HPDE6-E6E7 (cell line): Measurements from ENCODE around the gene ZFYVE9.
"Not testable (repeated sequence)": the region's sequence is repeated elsewhere in the genome, so short reads cannot be mapped to it uniquely, and the experiment has no call there.

ENCODE experiments used
- DNase-seq: peaks from one replicate; pipeline ENCODE4 v3.0.0; 2011; ENCODE audit warnings: missing footprints; ENCODE audit errors: extremely low spot score

Gene ZFYVE9

DNA sequence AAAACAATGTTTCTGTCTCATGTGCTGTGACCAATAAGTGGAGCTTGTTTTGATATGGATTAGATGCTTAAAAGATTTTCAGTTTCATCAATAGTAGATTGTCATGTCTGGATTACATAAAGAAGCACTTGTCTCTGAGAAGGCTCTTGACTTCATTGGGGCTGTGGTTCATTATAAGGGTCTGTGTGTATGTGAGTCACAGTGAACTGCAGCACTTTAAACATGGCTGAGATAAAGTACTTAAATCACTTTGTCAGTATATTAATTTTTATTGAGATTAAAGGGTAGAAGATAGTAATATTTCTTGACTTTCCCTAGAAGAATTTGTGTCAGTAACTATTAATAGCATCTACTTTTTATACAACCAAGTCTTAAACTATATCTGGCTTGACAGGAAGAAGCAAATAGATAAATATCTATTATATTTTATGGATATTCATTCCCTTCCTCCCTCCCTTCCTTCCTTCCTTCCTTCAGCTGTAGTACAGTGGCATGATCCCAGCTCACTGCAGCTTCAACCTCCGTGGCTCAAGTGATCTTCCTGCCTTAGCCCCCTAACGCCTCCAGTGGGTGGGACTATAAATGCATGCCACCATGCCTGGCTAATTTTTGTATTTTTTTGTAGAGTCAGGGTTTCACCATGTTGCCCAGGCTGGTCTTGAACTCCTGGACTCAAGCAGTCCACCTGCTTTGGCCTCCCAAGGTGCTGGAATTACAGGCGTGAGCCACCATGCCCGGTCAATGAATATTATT is 48.8 kb downstream of the ZFYVE9 start:
- no peak for DNase-seq

DNA sequence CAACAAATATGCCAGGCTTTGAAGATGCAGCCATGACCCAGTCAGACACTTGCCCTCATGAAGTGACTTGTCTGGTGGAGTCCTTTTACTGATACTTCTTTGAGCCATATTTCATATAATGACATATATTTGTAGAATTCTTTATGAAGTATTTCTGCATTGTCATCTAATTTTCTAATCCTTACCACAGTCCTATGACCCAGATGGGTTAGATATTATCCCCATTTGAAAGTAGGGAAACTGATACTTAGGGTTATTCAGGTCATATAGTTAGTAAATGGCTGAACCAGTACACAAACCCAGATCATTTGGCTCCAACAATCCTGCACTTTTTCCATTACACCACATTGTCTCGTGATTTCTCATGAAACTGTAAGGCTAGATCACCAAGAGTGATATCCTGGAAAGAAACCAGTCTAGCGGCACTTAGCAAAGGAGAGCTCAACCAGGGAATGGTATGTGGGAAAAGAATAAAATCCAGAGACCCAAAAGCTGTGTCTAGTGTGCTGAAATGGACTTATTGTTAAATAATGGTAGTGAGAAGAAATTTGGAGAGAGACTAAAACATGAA is 49.6 kb downstream of the ZFYVE9 start:
- no peak for DNase-seq

GRCh38 chr1:52192024-52192423 is 50.1 kb downstream of the ZFYVE9 start:
- no peak for DNase-seq

DNA sequence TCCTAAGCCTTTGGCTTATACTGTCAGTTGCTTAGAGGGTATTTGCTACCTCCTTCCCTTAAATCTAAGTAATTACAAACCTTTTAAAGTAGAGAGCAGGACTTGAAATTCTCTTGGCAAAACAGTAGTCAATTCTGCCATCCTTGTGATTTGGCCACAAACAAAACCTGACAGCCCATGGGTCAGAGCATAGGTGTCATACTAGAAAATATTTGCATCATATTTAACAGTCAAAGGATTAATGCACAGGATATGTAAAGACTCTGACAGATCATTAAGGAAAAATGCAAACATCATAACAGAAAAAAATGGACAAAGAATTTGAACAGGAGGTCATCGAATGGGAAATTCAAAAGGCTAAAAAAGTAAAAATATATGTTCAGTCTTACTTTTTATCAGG is 50.5 kb downstream of the ZFYVE9 start:
- no peak for DNase-seq

DNA sequence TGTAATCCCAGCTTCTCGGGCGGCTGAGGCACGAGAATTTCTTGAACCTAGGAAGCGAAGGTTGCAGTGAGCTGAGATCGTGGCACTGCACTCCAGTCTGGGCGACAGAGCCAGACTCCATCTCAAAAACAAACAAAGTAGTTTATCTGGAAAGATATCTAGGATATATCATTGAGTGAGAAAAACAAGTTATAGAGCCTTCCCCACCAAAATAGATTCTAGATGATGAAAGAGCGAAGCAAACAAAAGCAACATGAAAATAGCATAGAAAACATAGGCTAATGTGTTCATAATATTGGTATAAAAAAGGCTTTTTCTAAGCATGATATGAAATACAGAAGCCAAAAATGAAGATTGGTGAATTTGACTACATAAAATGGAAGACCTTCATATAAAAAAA is 52.1 kb downstream of the ZFYVE9 start:
- no peak for DNase-seq

DNA sequence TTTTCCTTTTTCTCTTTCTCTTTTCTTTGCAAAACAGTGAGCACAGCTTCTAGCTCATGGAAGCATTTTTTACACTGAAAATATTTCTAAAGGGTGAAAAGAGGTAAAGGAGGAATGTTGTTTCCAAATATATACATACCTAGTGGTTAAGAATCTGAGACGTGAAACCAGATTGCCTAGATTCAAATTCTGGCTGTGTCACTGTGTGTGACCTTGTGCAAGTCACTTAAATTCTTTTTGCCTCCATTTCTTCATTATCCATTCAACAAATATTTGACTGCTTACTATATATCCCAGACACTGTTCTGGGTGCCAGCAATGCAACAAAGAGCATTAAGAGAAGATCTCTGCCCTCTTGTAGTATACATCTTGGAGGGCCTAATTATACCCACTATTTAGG is 53.3 kb downstream of the ZFYVE9 start:
- DNase-seq = no peak

DNA sequence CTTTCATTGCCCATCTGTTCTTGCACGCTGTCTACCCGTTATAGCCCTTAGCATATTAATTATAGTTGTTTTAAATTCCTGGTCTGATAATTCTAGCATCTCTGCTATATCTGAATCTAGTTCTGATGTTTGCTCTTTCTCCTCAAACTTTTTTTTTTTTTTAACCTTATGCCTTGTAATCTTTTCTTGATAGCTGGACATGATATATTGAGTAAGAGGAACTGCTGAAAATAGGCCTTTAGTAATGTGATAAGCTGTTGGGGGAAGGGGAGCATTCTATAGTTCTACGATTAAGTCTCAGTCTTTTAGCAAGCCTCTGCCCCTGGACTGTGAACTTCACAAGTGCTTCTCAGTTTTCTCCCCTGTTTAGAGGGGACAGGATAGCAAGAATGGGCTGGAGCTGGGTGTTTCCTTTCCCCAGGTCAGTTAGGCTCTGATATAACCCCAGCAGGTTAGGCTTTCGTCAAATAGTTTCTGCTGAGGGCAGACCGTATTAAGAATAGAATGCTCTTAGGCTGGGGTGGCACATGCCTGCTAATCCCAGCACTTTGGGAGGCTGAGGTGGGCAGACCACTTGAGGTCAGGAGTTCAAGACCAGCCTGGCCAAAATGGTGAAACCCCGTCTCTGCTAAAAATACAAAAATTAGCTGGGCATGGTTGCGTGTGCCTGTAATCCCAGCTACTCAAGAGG is 62.2 kb downstream of the ZFYVE9 start:
- DNase-seq = no peak

DNA sequence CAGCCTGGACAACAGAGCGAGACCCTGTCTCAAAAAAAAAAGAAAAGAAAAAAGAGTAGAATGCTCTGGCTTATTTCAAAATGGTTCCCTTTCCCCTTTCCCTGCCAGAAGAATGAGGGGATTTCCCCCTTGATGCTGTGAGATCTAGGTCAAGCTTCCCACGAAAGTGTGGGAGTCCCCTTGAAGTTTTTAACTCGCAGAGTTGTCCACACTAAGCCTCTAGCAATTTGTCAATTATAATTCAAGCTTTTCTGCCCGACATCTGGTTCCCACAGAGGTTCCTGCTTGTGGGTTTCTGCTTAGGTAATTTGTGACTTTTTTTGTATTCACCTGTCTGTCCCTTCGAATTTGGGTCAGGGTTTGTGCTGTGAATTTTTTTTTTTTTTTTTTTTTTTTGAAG is 62.8 kb downstream of the ZFYVE9 start:
- no peak for DNase-seq

DNA sequence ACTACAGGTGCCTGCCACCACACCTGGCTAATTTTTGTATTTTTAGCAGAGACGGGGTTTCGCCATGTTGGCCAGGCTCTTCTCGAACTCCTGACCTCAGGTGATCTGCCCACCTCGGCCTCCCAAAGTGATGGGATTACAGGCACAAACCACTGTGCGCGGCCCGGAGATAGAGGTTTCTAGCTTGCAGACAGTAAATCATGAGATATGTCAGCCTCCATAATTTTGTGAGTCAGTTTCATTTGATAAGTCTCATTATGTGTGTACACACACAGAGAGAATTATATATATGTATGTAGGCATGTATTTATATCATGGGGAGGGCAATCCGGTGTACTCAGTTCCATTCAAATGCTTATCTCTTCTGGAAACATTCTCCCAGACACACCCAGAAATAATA is 64.8 kb downstream of the ZFYVE9 start:
- not testable (repeated sequence) for DNase-seq

GRCh38 chr1:52209429-52209828 is 67.5 kb downstream of the ZFYVE9 start:
- peak; percentile 4 for DNase-seq

- no peak for DNase-seq
These were observed 68.2 kb downstream of the ZFYVE9 start for GRCh38 chr1:52210044-52210443.

DNA sequence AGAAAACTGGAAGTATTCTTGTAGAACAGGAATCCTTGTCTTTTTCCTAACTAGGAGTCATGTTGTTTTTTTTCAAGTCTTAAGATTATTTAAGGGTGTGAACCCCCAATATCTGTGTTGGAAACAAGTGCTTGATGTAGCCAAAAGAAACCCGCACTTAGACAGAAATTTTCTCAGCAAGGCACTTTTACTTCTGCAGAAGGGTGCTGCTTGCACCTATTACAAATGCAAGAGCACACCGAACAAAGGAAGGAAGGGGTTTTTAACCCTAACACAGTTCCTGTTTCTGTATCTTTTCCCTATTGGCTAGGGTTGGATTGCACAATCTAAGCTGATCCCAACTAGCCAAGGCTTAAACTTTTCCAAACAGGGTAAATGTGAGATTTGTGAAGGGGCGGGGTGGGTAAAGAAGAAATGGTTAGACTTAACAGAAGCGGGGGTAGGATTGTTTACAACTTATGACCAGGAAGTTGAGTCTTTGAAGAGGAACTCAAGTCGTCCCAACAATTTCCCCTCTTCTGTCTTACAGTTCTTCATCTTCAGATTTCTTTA is 75.1 kb downstream of the ZFYVE9 start:
- no peak for DNase-seq

DNA sequence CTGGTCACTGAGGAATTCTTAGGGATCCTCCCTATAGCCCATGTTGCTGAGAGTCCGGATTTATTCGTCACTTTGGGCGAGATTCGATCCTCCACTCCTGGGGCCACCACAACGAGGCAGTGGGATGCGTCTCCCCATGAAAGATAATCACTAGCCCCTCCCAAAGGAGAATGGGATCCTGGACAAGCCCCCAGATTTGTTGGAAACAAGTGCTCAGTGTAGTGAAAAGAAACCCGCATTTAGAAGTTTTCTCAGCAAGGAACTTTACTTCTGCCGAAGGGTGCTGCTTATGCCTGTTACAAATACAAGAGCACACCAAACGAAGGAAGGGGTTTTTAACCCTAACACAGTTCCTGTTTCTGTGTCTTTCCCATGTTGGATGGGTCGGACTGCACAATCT is 83.3 kb downstream of the ZFYVE9 start:
- no peak for DNase-seq

- DNase-seq = no peak
These were observed 87.6 kb downstream of the ZFYVE9 start for GRCh38 chr1:52229494-52229893.

DNA sequence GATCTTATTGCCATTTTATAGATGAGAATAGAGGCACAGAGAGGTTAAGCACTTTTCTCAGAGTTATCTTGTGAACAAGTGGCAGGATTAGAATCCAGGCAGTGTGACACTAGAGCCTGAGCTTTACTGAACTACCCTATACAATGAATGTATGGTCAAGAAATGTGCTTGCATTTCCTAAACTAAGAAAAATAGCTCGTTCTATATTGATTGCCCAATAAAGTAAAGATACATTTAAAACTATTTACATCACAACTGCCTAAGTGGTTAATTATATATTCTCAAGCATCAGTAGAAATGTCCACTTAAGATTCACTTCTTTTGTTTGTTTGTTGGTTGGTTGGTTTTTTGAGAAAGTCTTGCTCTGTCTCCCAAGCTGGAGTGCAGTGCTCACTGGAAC is 91.6 kb downstream of the ZFYVE9 start:
- no peak for DNase-seq

DNA sequence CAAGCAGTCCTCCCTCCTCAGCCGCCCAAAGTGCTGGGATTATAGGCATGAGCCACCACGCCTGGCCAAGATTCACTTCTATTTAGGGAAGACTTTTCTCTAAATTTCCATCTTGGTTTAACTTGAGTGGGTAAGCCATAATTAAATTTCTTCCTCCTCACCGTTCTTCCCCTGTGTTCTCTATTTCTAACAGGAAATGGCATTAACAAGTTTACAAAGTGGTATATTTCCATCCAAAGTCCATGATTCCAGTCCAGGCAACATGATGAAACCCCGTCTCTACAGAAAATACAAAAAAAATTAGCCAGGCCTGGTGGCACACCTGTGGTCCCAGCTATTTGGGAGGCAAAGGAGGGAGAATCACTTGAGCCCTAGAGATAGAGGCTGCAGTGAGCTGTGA is 92.1 kb downstream of the ZFYVE9 start:
- no peak for DNase-seq

DNA sequence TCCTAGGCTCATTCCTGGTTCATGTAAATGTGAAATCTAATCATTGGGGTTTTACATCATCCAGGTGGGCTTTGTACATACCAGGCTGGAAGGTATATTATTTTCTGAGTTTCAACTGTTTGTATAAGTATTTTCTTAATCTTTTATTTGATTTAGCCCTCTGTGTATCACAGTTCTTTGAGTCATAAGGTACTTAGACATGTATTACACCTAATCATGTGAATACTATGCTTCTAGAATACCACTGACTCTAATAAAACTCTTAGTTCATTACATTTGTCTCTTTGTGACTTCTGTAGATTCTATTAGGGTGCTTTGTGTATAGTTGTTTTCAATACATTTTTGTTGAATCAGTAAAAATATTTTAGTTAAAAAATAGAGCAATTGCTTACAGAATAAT is 92.8 kb downstream of the ZFYVE9 start:
- no peak for DNase-seq

DNA sequence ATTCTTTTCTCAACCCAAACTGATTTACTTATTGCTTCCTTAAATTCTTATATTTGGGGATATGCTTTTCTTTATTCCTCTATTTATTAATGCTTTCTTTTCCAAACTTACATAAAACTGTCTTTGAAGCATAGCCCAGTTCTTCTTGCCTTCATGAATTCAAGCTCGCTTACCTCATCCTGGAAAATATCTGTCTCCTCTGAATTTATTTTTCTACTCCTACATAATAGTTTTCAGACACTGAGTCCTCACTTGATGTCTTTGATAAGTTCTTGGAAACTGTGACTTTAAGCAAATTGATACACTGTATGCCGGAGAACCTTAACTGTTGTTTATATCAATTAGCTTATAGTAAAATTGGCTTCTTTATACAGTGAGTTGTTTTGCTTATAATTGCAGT is 93.8 kb downstream of the ZFYVE9 start:
- no peak for DNase-seq

- DNase-seq = peak; percentile 12
These were observed 95.5 kb downstream of the ZFYVE9 start for GRCh38 chr1:52237430-52237829.

DNA sequence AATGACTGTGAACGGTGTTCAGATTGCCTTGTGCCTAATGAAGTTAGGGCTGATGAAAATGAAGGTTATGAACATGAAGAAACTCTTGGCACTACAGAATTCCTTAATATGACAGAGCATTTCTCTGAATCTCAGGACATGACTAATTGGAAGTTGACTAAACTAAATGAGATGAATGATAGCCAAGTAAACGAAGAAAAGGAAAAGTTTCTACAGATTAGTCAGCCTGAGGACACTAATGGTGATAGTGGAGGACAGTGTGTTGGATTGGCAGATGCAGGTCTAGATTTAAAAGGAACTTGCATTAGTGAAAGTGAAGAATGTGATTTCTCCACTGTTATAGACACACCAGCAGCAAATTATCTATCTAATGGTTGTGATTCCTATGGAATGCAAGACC is 96.6 kb downstream of the ZFYVE9 start:
- DNase-seq = peak; percentile 12

GRCh38 chr1:52238887-52239707 is 97.2 kb downstream of the ZFYVE9 start:
- DNase-seq = no peak

DNA sequence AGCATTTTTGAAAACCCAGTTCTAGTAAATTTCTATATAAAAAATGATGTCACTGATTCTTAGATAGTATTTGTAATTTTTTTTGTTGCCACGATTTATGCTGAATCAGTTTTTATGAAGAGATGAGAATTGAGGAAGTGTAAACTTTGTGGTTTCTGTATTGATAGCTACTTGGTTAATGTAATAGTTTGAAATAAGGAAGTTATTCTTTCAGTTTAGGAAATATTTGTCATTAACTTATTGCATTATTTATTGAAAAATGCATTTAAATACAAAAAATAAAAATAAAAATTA is 97.8 kb downstream of the ZFYVE9 start:
- no peak for DNase-seq
